ENCODE data around the gene HSBP1L1.

Gene HSBP1L1

DNA sequence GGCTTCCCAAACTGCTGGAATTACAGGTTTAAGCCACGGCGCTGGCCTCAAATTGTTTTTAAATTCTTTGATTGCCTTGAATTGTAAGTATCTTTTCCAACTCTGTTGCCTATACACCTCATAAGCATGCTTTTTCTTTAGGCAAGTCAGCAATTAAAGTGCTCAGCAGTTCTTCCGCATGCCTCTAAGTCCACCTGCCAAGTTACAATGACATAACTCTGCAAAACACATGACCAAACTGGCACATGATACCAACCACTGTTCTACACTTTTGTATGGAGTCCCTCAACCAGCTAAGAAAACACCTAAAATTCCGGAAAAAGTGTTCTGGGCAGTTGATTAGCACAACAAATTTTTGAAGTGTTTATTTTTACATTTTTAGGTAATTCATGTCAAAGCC lies 18.8 kb downstream of the HSBP1L1 start:
- Histone ChIP-seq H3K27ac (no peak overlapping the region), H3K4me3 (no peak overlapping the region)
- TF ChIP-seq, protein P1, sequence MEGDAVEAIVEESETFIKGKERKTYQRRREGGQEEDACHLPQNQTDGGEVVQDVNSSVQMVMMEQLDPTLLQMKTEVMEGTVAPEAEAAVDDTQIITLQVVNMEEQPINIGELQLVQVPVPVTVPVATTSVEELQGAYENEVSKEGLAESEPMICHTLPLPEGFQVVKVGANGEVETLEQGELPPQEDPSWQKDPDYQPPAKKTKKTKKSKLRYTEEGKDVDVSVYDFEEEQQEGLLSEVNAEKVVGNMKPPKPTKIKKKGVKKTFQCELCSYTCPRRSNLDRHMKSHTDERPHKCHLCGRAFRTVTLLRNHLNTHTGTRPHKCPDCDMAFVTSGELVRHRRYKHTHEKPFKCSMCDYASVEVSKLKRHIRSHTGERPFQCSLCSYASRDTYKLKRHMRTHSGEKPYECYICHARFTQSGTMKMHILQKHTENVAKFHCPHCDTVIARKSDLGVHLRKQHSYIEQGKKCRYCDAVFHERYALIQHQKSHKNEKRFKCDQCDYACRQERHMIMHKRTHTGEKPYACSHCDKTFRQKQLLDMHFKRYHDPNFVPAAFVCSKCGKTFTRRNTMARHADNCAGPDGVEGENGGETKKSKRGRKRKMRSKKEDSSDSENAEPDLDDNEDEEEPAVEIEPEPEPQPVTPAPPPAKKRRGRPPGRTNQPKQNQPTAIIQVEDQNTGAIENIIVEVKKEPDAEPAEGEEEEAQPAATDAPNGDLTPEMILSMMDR (IDR thresholded peaks at IDR 0.05), result no peak
- DNase-seq (ENCODE audit: low spot score), result no peak

- no peak overlapping the region for H3K27ac ChIP-seq
- H3K4me3 ChIP-seq, result no peak overlapping the region
- DNase-seq (ENCODE audit: low spot score), result no peak
- TF ChIP-seq, protein P1 (IDR thresholded peaks at IDR 0.05), result no peak
Observed at GRCh38 chr18:79983793-79984192, 19.4 kb downstream of the HSBP1L1 start.

- TF ChIP-seq, protein P1 (IDR thresholded peaks at IDR 0.05), result no peak
- Histone ChIP-seq H3K4me3 (no peak overlapping the region), H3K27ac (no peak overlapping the region)
- DNase-seq (ENCODE audit: low spot score), result no peak
Observed at GRCh38 chr18:79985172-79985571, 20.7 kb downstream of the HSBP1L1 start.

GRCh38 chr18:79986726-79987125 lies 22.3 kb downstream of the HSBP1L1 start:
- no peak for DNase-seq (ENCODE audit: low spot score)
- Histone ChIP-seq H3K27ac (no peak overlapping the region), H3K4me3 (peak overlapping the region; percentile 90)
- TF ChIP-seq, protein P1 (IDR thresholded peaks at IDR 0.05), result no peak

- Histone ChIP-seq H3K4me3 (peak overlapping the region; percentile 90), H3K27ac (peak overlapping the region in 1 of 2 donors; percentile 96)
- DNase-seq (ENCODE audit: low spot score), result no peak
- TF ChIP-seq, protein P1 (IDR thresholded peaks at IDR 0.05), result no peak
Observed at GRCh38 chr18:79987566-79987965, 23.1 kb downstream of the HSBP1L1 start.

GRCh38 chr18:79988071-79988450 lies 23.6 kb downstream of the HSBP1L1 start:
- Histone ChIP-seq H3K27ac (peak overlapping the region; percentile 96 to 98), H3K4me3 (peak overlapping the region; percentile 90)
- DNase-seq (ENCODE audit: low spot score), result peak; percentile 83
- TF ChIP-seq, protein P1 (IDR thresholded peaks at IDR 0.05), result no peak

GRCh38 chr18:79988451-79989194 lies 24.2 kb downstream of the HSBP1L1 start, which contains the start of gene TXNL4A:
TXNL4A (minus strand) TSS chr18:79988563; CDS start chr18:79988392, 171 bp downstream.
- peak; percentile 88 for DNase-seq (ENCODE audit: low spot score)
- Histone ChIP-seq H3K27ac (peak within 1 kb of the TSS; percentile 96 to 98), H3K4me3 (peak within 1 kb of the TSS; percentile 90)
- TF ChIP-seq, protein P1 (IDR thresholded peaks at IDR 0.05), result no peak
